SK-N-MC (cell line): ENCODE measurements around the gene FRMD4A.

Experiments used
- EZH2 ChIP-seq: fragments of 200-600 bp; sonication (generic); IDR thresholded peaks from one replicate; pipeline ENCODE4 v1.6.1; 2017; ENCODE audit warnings: antibody characterized with exemption
- FOXP2 ChIP-seq: optimal IDR thresholded peaks from 2 replicates; pipeline ENCODE3; 2011; ENCODE audit warnings: mild to moderate bottlenecking, moderate library complexity; ENCODE audit not compliant: insufficient read depth; ENCODE audit errors: extremely low read length, control extremely low read depth
- POLR2AphosphoS5 ChIP-seq: IDR thresholded peaks from 2 replicates; pipeline ENCODE4 v1.6.1; 2012; ENCODE audit warnings: mild to moderate bottlenecking, low read depth, low read length, borderline replicate concordance

DNA sequence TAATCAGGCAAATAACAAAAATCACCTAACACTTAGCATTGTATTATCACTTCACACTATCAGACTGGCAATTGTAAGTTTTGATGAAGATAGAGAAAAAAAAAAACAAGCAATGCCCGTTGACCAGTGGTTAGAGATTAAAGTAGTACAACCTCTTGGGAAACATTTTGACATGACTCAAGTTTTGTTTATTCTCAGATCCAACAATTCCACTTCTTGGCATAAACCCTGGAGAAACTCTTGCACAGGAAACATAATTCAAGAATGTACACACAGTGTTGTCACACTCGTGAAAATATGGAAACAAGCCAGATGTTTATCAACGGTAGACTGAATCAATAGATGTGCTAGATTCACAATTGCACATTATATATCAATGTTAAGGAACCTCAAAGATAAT is 37.2 kb downstream of the FRMD4A start:
- TF ChIP-seq EZH2 (no peak), FOXP2 (no peak), POLR2AphosphoS5 (no peak)
